Amygdala (tissue), 56 donors: ENCODE results near the gene MT1B.

Source experiments
- DNase-seq, 56 donors: peaks; one replicate each; lab custom pipeline; 2025; lab: John Stamatoyannopoulos, UW

Gene MT1B

DNA sequence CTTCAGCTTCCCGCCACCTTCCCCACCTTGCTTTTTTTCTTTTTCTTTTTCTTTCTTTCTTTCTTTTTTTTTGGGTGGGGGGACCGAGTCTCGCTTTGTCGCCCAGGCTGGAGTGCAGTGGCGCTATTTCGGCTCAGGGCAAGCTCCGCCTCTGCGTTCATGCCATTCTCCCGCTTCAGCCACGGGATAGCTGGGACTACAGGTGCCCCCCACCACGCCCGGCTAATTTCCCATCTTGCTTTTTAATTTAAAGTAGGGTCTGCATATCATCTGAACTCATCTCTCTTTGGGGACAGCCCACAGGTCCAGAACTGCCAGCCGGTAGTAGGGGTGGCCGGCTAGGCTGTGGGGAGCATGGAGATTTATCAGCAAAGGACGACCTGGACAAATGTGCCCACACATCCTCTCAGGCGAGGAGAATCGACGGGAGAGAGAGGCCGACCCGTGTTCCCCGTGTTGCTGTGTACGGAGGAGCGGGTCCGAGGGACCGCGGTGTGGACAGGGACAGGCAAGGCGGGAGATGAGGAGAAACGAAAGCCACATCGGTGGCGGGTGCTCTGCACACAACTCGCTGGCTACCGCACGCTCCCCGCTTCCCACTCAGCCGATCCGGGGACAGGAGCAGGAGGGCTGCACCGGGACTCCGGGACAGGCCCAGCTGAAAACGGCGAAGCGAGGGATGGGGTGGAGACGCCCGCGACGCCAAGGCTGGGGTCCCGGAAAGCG lies 16.8 kb upstream of the MT1B start:
- no peak for DNase-seq

DNA sequence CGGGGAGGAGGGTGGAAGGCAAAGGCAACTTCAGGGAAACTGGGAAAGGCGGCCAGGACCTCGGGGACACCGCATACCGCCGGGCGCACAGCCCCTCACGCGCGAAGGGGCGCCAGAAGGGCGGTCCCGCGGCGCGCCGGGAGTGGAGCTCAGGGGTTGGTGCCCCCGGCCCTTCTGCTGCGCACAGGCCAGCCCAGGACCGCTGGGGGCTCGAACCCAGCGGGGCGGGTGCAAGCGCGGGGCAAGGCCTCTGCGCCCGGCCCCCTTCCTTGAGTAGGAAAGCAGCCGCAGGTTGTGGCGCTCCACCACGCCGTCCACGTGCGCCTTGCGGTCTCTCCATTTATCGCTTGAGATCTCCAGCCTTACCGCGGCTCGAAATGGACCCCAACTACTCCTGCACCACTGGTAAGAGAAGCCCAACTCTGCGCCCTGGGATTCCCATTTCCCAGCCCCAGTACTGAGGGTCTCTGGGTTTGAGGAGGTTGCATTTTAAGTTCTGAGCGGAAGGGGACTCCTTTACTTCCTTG lies 16.2 kb upstream of the MT1B start:
- DNase-seq: no peak

DNA sequence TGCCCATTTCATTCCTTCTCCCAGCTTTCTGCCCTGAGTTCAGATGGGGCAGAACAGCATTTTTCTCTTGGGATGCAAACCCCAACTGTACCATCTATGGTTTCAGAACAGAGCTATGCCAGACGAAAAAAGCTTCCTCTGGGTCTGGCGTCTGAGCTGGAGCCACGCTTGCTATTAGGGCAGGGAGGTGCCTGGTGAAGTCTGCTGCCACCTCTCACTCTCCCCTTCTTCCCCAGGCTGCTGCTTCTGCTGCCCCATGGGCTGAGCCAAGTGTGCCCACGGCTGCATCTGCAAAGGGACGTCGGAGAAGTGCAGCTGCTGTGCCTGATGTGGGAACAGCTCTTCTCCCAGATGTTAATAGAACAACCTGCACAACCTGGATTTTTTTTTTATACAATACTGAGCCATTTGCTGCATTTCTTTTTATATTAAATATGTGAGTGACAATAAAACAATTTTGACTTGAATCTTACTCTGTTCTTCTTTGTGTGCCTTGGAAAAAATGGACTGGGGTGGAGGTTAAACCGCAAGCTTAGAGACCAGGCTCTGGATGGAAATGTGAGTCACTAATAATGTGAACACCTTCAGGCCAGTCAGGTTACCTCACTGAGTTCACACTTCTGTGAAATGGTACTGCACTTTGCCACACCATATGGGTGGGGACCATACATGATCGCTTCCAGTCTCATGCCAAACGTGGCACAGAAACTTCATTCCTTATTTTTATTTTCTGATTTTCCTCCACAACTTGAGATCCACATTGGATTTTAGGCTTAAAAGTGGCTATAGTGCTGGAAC lies 14.9 kb upstream of the MT1B start:
- DNase-seq: no peak

DNA sequence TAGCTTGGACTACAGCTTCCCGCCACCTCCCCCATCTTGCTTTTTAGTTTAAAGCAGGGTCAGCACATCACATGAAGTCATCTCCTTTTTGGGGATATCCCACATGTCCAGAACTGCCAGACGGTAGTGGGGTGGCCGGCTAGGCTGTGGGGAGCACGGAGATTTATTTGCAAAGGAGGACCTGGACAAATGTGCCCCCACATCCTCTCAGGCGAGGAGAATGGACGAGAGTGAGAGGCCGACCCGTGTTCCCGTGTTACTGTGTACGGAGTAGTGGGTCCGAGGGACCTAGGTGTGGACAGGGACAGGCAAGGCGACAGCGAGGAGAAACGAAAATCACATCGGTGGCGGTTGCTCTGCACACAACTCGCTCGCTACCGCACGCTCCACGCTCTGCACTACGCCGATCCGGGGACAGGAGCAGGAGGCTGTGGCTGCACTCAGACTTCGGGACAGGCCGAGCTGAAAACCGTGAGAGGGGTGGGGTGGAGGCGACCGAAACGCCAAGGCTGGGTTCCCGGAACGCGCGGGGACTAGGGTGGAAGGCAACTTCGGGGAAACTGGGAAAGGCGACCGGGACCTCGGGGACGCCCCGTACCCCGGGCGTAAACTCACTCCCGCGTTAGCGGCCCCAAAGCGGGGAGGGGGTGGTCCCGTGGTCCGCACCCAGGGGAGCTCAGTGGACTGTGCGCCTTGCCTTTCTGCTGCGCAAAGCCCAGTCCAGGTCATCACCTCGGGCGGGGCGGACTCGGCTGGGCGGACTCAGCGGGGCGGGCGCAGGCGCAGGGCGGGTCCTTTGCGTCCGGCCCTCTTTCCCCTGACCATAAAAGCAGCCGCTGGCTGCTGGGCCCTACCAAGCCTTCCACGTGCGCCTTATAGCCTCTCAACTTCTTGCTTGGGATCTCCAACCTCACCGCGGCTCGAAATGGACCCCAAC lies 13.6 kb upstream of the MT1B start, which contains the start of gene MT1A:
TSS of gene MT1A (plus strand) at position 853 of the 937 bp plus-strand sequence. CDS start at position 926, 73 bp downstream.
- peak in 27 of 56 donors; percentile 6 to 65 (median 30) for DNase-seq

DNA sequence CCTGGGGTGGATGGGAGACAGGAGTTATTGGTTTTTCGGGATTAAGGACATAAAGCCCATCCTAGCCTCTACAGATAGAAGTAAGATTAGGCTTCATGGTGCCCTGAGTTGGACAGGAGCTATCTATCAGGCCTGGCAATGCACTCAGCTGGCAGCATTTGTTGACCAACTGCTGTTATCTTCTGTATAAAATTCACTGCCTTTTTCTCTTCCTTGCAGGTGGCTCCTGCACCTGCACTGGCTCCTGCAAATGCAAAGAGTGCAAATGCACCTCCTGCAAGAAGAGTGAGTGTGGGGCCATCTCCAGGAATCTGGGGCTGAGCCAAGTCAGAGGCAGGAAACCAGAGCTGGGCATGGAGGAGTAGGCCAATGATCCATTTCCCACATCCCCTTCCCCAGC lies 12.6 kb upstream of the MT1B start:
- no peak for DNase-seq

DNA sequence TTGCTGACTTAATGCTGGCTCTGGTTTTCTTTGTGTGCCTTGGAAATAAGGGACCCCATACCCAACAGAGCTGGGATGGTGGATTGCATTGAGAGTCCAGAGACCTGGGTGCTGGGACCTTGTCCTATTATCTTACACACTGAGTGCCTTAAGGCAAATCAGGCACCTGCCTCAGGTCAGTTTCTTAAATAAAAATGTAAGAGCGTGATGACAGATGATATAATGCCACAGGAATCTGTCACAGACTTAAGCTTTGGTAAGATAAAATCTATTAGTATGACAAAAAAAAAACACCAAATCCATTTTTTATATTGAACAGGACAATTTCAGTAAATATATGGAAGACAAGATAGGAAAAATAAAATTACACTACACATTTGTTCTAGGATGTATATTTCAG lies 11.6 kb upstream of the MT1B start:
- no peak for DNase-seq

DNA sequence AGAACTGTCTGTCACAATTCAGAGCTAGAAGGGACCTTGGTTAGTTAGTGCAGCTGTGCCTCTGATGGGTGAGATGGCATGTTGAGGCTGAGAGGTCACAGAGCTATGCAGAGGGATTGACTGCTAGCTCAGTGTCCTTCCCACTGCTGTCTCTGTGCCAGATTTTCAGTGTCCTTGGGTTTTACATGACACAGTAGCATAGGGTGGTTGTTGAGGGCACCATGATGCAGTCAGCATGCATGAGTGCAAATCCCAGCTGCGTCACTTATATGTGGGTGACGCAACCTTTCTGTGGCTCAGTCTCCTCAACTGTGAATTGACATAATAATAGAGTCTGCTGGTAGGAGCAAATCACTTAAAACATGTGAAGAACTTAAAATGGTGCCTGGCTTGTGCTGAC lies 10.5 kb upstream of the MT1B start:
- DNase-seq: no peak

DNA sequence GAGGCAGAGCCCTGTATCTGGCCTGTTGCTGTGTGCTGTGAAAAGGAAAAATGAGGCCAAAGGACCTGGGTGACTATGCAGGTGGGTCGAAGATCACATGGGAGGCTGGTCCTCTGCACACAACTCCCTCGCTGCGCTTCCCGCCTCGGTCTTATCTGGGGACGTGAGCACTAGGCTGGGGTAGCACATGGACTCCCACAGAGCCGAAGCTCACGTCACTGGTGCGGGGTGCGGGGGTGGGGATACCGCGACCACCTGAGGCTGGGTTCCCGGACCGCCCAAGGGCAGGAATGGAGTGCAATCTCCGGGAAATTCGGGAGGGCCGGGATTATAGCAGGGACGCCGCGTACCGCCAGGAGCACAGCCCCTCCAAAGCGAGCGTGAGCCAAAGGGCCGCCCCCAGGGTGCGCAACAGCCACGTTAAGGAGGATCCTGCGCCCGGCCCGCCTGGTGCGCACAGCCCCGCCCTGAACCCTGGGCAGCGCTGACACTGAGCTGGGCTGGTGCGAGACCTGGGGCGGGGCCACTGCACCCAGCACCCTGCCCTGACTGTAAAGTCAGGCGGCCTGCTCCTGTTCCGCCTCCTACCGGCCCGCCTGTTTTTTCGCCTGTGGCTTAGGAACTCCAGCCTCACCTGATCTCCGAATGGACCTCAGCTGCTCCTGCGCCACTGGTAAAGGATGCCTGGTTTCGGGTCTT lies 8.5 kb upstream of the MT1B start:
- peak in 4 of 56 donors; percentile 20 to 31 (median 24) for DNase-seq

DNA sequence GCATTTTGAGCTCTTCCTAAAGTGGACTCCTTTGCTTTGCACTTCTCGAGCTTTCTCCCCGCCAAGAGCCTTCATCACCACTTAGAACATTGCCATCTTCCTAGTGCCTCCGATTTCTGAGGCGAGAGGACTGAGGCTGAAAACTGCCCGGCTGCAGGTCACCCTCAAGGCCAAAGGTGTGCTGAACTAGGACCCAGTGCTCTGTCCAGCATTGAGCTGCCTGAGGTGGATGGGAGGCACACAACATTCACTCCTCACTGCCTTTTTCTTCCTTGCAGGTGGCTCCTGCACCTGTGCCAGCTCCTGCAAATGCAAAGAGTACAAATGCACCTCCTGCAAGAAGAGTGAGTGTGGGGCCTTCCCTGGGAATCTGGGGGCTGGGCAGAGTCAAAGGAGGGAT lies 7.9 kb upstream of the MT1B start:
- no peak for DNase-seq

DNA sequence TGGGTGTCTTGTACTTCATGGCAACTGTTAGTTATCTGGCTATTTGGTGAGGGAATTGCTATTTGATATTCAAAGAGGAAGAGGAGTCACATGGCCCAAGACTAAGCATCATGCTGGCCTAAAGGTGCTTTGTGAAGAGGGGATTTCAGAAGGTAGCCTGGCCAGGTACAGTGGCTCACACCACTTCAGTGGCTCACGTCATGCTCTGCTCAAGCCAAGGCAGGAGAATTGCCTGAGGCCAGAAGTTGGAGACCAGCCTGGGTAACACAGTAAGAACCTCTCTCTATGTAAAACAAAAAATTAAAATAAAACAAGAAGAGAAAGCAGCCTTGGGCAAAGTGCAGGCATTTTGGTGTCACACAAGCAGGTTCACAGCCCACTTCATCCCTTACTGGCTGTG lies 6.4 kb upstream of the MT1B start:
- DNase-seq: no peak

DNA sequence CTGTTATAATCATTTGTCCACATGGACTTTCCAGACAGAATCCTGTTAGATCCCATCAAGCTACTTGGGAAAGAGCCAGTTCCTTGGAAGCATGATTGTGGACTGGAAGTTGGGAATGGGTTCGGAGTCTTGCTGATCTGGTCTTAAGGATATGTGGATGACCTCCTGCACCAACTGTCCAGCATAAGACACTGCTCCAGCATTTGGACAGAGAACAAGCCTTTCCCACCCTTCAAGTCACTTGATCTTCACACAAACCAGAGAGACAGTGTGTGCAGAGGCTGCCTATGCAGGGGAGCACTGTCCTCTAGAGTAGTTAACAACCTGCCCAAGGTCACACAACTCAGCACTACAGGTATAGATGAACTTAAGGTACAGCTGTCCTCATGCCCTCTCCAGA lies 5.8 kb upstream of the MT1B start:
- no peak for DNase-seq

DNA sequence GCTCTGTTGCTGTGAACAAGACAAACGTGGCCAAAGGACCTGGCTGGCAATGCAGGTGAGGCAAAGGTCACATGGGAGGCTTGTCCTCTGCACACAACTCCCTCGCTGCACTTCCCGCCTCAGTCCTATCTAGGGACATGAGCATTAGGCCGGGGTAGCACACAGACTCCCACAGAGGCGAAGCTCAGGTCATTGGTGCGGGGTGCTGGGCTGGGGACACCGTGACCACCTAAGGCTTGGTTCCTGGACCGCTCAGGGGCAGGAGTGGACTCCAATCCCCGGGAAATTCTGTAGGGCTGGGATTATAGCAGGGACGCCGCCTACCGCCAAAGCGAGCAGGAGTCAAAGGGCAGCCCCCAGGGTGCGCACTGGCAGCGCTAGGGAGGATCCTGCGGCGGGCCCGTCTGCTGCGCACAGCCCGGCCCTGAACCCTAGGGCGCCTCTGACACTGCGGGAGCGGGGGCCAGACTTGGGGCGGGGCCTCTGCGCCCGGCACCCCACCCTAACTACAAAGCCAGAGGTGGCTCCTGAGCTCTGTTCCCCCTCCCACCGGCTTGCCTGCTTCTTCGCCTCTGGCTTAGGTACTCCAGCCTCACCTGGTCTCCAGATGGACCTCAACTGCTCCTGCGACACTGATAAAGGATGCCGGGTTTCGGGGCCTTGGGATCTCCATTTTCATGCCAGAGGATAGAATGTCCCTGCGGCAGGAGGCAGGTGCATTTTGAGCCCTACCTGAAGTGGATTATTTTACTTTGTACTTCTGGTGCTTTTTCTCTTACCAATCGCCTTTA lies 3.9 kb upstream of the MT1B start:
- DNase-seq: no peak

DNA sequence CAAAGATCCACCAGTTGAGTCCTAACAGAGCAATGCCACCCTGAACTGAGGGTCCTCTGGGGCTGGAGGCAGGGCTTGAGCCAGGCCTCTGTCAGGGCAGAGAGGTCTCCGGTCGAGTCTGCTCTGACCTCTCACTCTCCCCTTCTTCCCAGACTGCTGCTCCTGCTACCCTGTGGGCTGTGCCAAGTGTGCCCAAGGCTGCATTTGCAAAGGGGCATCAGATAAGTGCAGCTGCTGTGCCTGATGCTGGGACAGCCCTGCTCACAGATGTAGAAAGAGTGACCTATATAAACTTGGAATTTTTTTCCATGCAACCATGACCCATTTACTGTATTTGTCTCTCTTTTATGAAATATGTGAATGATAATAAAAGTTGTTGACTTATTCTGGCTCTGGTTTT lies 2.4 kb upstream of the MT1B start:
- DNase-seq: no peak

DNA sequence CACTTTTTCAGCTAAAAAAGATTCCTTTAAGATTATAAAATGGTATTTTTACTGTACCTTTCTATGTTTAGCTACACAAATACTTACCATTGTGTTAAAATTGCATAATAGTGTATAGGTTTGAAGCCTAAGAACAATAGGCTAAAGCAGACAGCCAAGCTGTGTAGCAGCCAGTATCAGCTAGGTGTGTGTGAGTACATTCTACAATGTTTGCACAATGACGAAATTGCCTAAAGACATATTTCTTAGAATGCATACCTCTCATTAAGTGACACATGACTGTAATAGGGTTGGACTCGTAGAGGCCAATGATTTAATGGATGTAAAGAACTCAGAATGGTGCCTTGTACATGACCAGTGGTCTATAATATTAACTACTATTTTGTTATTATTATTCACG lies 1.9 kb upstream of the MT1B start:
- no peak for DNase-seq

DNA sequence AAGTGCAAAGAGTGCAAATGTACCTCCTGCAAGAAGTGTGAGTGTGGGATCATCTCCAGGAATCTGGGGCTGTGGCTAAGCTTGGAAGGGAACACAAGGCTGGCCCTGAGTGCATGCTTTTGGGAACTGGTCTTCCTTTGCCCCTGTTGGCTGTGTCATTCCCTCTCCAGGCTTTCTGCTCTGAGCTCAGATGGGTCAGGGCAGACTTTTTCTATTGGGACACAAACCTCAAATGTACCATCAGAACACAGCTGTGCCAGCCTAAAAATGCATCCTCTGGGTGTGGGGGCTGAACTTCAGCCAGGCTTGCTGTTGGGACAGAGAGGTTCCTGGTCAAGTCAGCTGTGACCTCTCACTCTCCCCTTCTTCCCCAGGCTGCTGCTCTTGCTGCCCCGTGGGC lies 914 bp downstream of the MT1B start:
- no peak for DNase-seq

DNA sequence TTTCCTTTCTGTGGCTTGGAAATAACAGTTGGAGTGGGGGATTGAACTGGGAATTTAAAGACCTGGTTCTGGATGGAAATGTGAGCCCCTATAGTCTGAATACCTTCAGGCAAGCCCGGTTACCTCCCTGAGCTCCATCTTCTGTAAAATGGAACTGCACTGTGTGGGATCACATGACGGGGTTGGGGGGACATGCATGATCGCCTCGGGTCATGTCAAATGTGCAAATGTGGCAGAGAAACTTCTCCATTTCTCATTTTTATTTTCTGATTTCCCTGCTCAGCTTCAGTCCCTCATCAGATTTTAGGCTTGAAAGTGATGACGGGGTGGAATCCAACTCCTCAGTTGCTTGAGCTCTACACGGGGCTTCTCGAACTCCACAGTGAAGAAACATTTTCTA lies 1.5 kb downstream of the MT1B start:
- no peak for DNase-seq

DNA sequence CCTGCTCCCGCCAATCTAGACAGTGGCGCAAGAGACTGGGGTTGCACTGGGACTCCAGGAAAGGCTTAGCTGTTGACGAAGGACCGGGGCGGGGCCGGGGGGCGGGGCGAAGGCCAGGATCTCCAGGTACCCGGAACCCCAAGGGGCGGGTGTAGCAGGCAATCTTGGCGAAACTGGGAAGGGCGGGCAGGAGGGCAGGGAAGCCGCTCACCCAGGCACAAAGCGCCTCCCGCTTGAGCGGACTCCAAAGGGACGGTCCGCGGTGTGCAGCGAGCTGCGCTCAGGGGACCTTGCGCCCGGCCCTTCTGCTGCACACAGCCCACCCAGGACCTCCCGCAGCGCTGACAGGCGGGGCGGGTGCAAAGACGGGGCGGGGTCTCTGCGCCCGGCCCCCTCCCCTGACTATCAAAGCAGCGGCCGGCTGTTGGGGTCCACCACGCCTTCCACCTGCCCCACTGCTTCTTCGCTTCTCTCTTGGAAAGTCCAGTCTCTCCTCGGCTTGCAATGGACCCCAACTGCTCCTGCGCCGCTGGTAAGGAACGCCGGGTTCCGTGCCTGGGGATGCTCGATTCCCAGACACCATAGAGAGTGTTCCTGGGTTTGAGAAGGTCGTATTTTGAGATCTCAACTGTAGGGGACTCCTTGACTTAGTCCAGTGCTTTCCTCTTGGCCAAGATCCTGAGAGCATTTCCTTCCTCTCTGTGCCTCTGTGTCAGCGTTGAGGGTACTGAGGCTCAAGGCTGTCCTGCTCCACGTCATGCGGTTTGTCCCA lies 6.1 kb downstream of the MT1B start, which contains the start of gene MT1F:
TSS of gene MT1F (plus strand) at position 405 of the 772 bp plus-strand sequence. CDS start at position 505, 100 bp downstream.
- peak in 27 of 56 donors; percentile 8 to 79 (median 33) for DNase-seq

DNA sequence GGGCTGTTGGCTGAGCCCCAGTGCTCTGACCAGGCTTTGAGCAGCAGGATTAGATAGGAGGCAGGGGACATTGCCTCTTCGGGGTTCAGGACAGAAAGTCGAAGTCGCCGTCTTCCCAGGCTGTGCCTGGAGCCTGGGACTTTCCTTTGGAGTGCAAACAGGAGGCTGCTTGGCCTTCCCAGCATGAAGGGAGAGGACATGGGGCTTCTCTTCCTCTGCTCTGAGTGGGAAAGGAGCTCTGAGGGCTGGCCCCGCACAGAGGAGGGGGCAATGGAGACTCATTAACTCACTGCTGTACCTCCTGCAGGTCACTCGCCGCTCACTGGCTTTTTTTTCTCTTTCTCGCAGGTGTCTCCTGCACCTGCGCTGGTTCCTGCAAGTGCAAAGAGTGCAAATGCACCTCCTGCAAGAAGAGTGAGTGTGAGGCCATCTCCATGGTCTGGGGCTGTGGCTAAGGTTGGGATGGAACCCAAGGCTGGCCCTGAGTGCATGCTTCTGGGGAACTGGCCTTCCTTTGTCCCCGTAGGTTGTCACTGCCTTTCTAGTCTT lies 6.7 kb downstream of the MT1B start:
- peak in 4 of 56 donors; percentile 16 to 47 (median 28) for DNase-seq
